ENCODE measurements around the gene PELI1.

- no peak for TF ChIP-seq CTCF (conservative IDR thresholded peaks at IDR 0.05 in 1 of 2, IDR thresholded peaks at IDR 0.05 in 1 of 2; ENCODE audit: extremely low read depth in 1 of 2, insufficient read depth in 1 of 2, low read depth in 1 of 2, low read length in 2 of 2)
- TF ChIP-seq EZH2 (IDR thresholded peaks at IDR 0.05; ENCODE audit: borderline replicate concordance, low read length): no peak
Measured at GRCh38 chr2:64080179-64080578, 64.0 kb downstream of the PELI1 start.

Measured in mammary epithelial cell (primary cell).